Endothelial cell of umbilical vein (primary cell): Measurements from ENCODE around the gene SLC1A1. TPM values are rescaled to one million over a fixed set of nuclear protein-coding genes. Genes with fewer than 3 reads are reported as not detected.

Experiments
- polyA plus RNA-seq, 4 experiments: library from polyadenylated mRNA; depleted of rRNA in 3 of 4; stranded (reverse) in 3 of 4; unstranded in 1 of 4; fragments of >200 nt; gene quantifications; 2 replicates each; pipeline versions ENCODE4 v1.2.1 to v1.2.3, GENCODE V29; 2011 to 2012; ENCODE audit warnings: missing spikeins in 1 of 4
- total RNA-seq: library from RNA; stranded (reverse); gene quantifications from 2 replicates; pipeline ENCODE4 v1.2.3, GENCODE V29; 2021

The SLC1A1 gene
- total and polyA plus RNA-seq, 2 donors (not counting 3 experiments of a cell fraction or from before 2014, with no cell fraction given) = 5.8 to 8.3 TPM

Other genes starting within 250 kb of the SLC1A1 start
- 7.6 and 8.4 TPM in 2 replicates for gene GLIS3, start 190.4 kb upstream of the SLC1A1 start, total RNA-seq
- gene GLIS3, start 190.4 kb upstream of the SLC1A1 start, polyA plus RNA-seq = 1.8 and 2.1 TPM in 2 replicates
- 5.4 and 6.4 TPM in 2 replicates for gene PLPP6, start 171.8 kb downstream of the SLC1A1 start, total RNA-seq
- 6.3 and 7.0 TPM in 2 replicates for gene PLPP6, start 171.8 kb downstream of the SLC1A1 start, polyA plus RNA-seq
- gene SPATA6L, start 176.0 kb downstream of the SLC1A1 start, total RNA-seq = 1.5 and 1.6 TPM in 2 replicates
- 0.40 and 0.46 TPM in 2 replicates for gene SPATA6L, start 176.0 kb downstream of the SLC1A1 start, polyA plus RNA-seq
- 6.8 and 8.9 TPM in 2 replicates for gene CDC37L1, start 189.1 kb downstream of the SLC1A1 start, total RNA-seq
- gene CDC37L1, start 189.1 kb downstream of the SLC1A1 start, polyA plus RNA-seq = 1.8 and 2.6 TPM in 2 replicates